ENCODE measurements around the gene SMAD3.
"Not testable (repeated sequence)": the region's sequence is repeated elsewhere in the genome, so short reads cannot be mapped to it uniquely, and the experiment has no call there.

The SMAD3 gene

GRCh38 chr15:67063689-67064606, 1.5 kb upstream of the SMAD3 start:
- DNase-seq: no peak

- no peak for DNase-seq
These were observed 533 bp upstream of the SMAD3 start for GRCh38 chr15:67064607-67065530.

- DNase-seq: no peak
These were observed 898 bp downstream of the SMAD3 start for GRCh38 chr15:67066041-67066958.

- no peak for DNase-seq
These were observed 1.8 kb downstream of the SMAD3 start for GRCh38 chr15:67066959-67067853.

GRCh38 chr15:67067930-67068551, 2.6 kb downstream of the SMAD3 start:
- no peak for DNase-seq

- no peak for DNase-seq
These were observed 3.5 kb downstream of the SMAD3 start for GRCh38 chr15:67068710-67069400.

- DNase-seq: no peak
These were observed 4.7 kb downstream of the SMAD3 start for GRCh38 chr15:67070150-67070549.

GRCh38 chr15:67070892-67071664, 5.7 kb downstream of the SMAD3 start:
- no peak for DNase-seq

GRCh38 chr15:67072442-67072841, 7.0 kb downstream of the SMAD3 start:
- no peak for DNase-seq

- DNase-seq: no peak
These were observed 7.6 kb downstream of the SMAD3 start for GRCh38 chr15:67072958-67073357.

- no peak for DNase-seq
These were observed 9.5 kb downstream of the SMAD3 start for GRCh38 chr15:67074886-67075229.

GRCh38 chr15:67075555-67076135, 10.2 kb downstream of the SMAD3 start:
- not testable (repeated sequence) for DNase-seq

- no peak for DNase-seq
These were observed 10.9 kb downstream of the SMAD3 start for GRCh38 chr15:67076147-67076843.

GRCh38 chr15:67077641-67078215, 12.3 kb downstream of the SMAD3 start:
- DNase-seq: no peak

- no peak for DNase-seq
These were observed 14.0 kb downstream of the SMAD3 start for GRCh38 chr15:67079361-67079760.

- no peak for DNase-seq
These were observed 14.9 kb downstream of the SMAD3 start for GRCh38 chr15:67080118-67080899.

- no peak for DNase-seq
These were observed 15.6 kb downstream of the SMAD3 start for GRCh38 chr15:67080900-67081431.

All from NCI-H2081 (cell line).